K562 (cell line): Measurements from ENCODE around the gene FOXN1. TPM values are rescaled to one million over a fixed set of nuclear protein-coding genes. Genes with fewer than 3 reads are reported as not detected.

Experiments
- ATF7 ChIP-seq: fragments of 450-650 bp; IDR thresholded peaks from 2 replicates; pipeline ENCODE4 v1.7.1; 2014; ENCODE audit warnings: mild to moderate bottlenecking, moderate library complexity
- MCM7 ChIP-seq, 2 experiments: fragments of 450-650 bp; IDR thresholded peaks; 2 replicates each; pipeline ENCODE4 v1.6.1; 2016 to 2018
- MYNN ChIP-seq, 2 experiments: sonication (generic); formaldehyde crosslinking in 1 of 2; IDR thresholded peaks; 2 replicates each; pipeline versions ENCODE4 v1.5.0 to v1.6.1; 2016 to 2020; ENCODE audit warnings: antibody characterized with exemption in 1 of 2, missing genetic modification reagents in 1 of 2
- NEUROD1 ChIP-seq: fragments of 150-350 bp; IDR thresholded peaks from 2 replicates; pipeline ENCODE4 v1.6.1; 2014; ENCODE audit warnings: borderline replicate concordance, low read length, low read depth; ENCODE audit not compliant: partially characterized antibody
- NRF1 ChIP-seq, 2 experiments: fragments of 450-650 bp; IDR thresholded peaks in 1 of 2; conservative IDR thresholded peaks in 1 of 2; 2 replicates each; pipeline ENCODE4 v1.6.1; 2014; ENCODE audit warnings: mild to moderate bottlenecking in 2 of 2
- PML ChIP-seq: IDR thresholded peaks from 2 replicates; pipeline ENCODE4 v1.6.1; 2012; ENCODE audit warnings: low read length, inconsistent platforms
- POLR2H ChIP-seq: IDR thresholded peaks from 2 replicates; pipeline ENCODE4 v1.6.1; 2016; ENCODE audit warnings: missing genetic modification characterization, low read depth, mild to moderate bottlenecking, control low read depth, missing compliant biosample characterization, moderate library complexity
- RB1 ChIP-seq: fragments of 450-650 bp; IDR thresholded peaks from 2 replicates; pipeline ENCODE4 v1.6.1; 2017; ENCODE audit warnings: low read depth, mild to moderate bottlenecking
- RBFOX2 ChIP-seq: fragments of 200-400 bp; formaldehyde crosslinking; IDR thresholded peaks from 2 replicates; pipeline ENCODE4 v1.6.1; 2017; ENCODE audit warnings: low read depth, mild to moderate bottlenecking, low read length, moderate library complexity
- RBM39 ChIP-seq: fragments of 200-400 bp; formaldehyde crosslinking; optimal IDR thresholded peaks from 2 replicates; pipeline ENCODE3; 2018; ENCODE audit warnings: low read depth, low read length
- RCOR1 ChIP-seq, 2 experiments: IDR thresholded peaks; 2 replicates each; pipeline ENCODE4 v1.6.1; 2012; ENCODE audit warnings: low read depth in 2 of 2, low read length in 2 of 2, borderline replicate concordance in 1 of 2, improper control_type of control experiment in 1 of 2
- RHOXF2B ChIP-seq: fragments of 250-450 bp; sonication (Bioruptor Pico); conservative IDR thresholded peaks from 2 replicates; pipeline ENCODE4 v1.5.1; 2021
- SREBF1 ChIP-seq: fragments of 150-350 bp; IDR thresholded peaks from 2 replicates; pipeline ENCODE4 v1.6.1; 2014; ENCODE audit warnings: antibody characterized with exemption, low read depth, low read length, borderline replicate concordance
- SUPT5H ChIP-seq: fragments of 450-650 bp; IDR thresholded peaks from 2 replicates; pipeline ENCODE4 v1.6.1; 2016
- TAF7 ChIP-seq: fragments of 450-650 bp; IDR thresholded peaks from 2 replicates; pipeline ENCODE4 v1.6.1; 2016; ENCODE audit warnings: missing genetic modification characterization, missing compliant biosample characterization
- USF2 ChIP-seq: sonication (generic); formaldehyde crosslinking; IDR thresholded peaks from 2 replicates; pipeline ENCODE4 v1.5.0; 2020; ENCODE audit warnings: missing genetic modification reagents
- YY1 ChIP-seq, 3 experiments: IDR thresholded peaks; 2 replicates each; pipeline ENCODE4 v1.6.1; 2011; ENCODE audit warnings: low read length in 2 of 3, mild to moderate bottlenecking in 2 of 3, moderate library complexity in 2 of 3, borderline replicate concordance in 1 of 3, control low read depth in 1 of 3, low read depth in 1 of 3; ENCODE audit not compliant: insufficient read depth in 3 of 3, insufficient replicate concordance in 2 of 3, control insufficient read depth in 1 of 3, insufficient read length in 1 of 3; ENCODE audit errors: extremely low read depth in 1 of 3
- ZNF134 ChIP-seq: fragments of 250-450 bp; sonication (Bioruptor Pico); conservative IDR thresholded peaks from 2 replicates; pipeline ENCODE4 v1.4.0; 2020
- polyA plus RNA-seq, 8 experiments: library from polyadenylated mRNA; depleted of rRNA in 4 of 8; stranded (reverse) in 5 of 8; unstranded in 3 of 8; fragments of >200 nt; fragmentation: Nextera tagmentation in 2 of 8; fragmentation: Illumina TruSeq in 1 of 8; extraction: Ambion mirVana in 2 of 8; extraction: Trizol in 1 of 8; gene quantifications; 2 replicates each; pipeline versions ENCODE4 v1.2.1 to v1.2.3, GENCODE V29; 2011 to 2014; ENCODE audit warnings: inconsistent platforms in 1 of 8, missing spikeins in 1 of 8
- total RNA-seq, 7 experiments: library from RNA; depleted of rRNA in 6 of 7; stranded (reverse); fragments of >200 nt in 6 of 7; fragmentation: Illumina TruSeq in 2 of 7; extraction: Trizol in 2 of 7; gene quantifications; 2 replicates each; pipeline versions ENCODE4 v1.2.1 to v1.2.3, GENCODE V29; 2011 to 2021; ENCODE audit warnings: low replicate concordance in 1 of 7
- TF ChIP-seq, protein P1 (sequence below): sonication (generic); formaldehyde crosslinking; IDR thresholded peaks from 2 replicates; pipeline ENCODE4 v1.8.0; 2022; ENCODE audit warnings: missing genetic modification reagents, mild to moderate bottlenecking, moderate library complexity, borderline replicate concordance
- TF ChIP-seq, protein P2 (sequence below): fragments of 450-650 bp; IDR thresholded peaks from 2 replicates; pipeline ENCODE4 v1.7.1; 2018; ENCODE audit warnings: mild to moderate bottlenecking, low read depth; ENCODE audit not compliant: partially characterized antibody

The FOXN1 gene
- total and polyA plus RNA-seq, 9 of the 15 experiments (the other 6 are each of a cell fraction or from before 2014, with no cell fraction given) = not detected

DNA sequence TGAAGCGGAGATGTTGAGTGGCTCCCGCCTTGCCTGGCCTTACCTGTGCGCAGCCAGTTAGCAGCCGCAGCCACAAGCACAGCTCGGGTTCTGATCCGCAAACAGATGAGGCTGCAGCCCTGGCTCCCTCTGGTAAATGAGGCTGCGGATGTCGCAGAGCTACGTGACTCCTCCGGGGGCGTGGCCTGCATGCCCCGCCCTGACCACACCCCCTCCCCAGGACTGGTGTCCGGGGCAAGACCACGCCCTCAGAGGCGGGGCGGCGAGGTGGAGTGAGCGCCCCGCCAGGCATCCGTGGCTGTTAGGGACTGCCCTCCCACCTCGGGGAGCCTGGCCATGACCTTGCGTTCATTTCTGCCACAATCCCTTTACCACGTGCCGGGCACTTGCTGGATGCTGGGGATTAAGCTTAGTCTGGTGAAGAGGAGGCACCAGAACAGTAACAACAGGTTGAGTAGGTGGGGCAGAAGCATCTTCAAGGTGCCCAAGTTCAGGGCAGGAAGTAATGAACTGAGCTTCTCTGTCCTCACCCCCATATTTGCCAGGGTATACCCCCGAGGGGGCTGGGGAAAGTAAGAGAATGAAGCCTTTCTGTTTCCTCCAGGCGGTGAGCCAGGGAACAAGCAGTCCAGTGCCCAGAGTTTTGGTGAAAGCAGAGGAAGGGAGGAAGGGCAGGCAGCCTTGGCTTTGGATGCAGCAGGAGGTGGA is 70.8 kb downstream of the FOXN1 start, which contains the start of gene ALDOC (continued):
- TF ChIP-seq, protein P1, sequence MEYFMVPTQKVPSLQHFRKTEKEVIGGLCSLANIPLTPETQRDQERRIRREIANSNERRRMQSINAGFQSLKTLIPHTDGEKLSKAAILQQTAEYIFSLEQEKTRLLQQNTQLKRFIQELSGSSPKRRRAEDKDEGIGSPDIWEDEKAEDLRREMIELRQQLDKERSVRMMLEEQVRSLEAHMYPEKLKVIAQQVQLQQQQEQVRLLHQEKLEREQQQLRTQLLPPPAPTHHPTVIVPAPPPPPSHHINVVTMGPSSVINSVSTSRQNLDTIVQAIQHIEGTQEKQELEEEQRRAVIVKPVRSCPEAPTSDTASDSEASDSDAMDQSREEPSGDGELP (CRISPR knock-in tag) = peak; percentile 50; the same call in 1 of the 2 replicates
- TF ChIP-seq RHOXF2B (CRISPR knock-in tag) = no peak
- peak; percentile 85; the same call in 1 of the 2 replicates for TF ChIP-seq SREBF1
- TF ChIP-seq NRF1 (conservative IDR thresholded peaks at IDR 0.05 in 1 of 2, IDR thresholded peaks at IDR 0.05 in 1 of 2) = peak; percentile 79 to 84
- no peak for TF ChIP-seq NEUROD1
- no peak for TF ChIP-seq MCM7 (IDR thresholded peaks at IDR 0.05)
- peak; percentile 91 for TF ChIP-seq POLR2H
- TF ChIP-seq USF2 (CRISPR knock-in tag) = peak; percentile 81
- TF ChIP-seq SUPT5H = peak; percentile 96
- peak; percentile 74; the same call in 1 of the 2 replicates for TF ChIP-seq RB1
- peak; percentile 81 for TF ChIP-seq TAF7
- TF ChIP-seq YY1 (IDR thresholded peaks at IDR 0.05; ENCODE audit: borderline replicate concordance in 1 of 3, control insufficient read depth in 1 of 3, extremely low read depth in 1 of 3, insufficient read depth in 3 of 3, insufficient read length in 1 of 3, insufficient replicate concordance in 2 of 3, low read depth in 1 of 3, low read length in 2 of 3) = peak in 2 of 3 experiments; percentile 26 to 43
- TF ChIP-seq MYNN (IDR thresholded peaks at IDR 0.05) = peak; percentile 87
- no peak for TF ChIP-seq MYNN (CRISPR knock-in tag; IDR thresholded peaks at IDR 0.05)
- peak; percentile 80 for TF ChIP-seq ATF7
- TF ChIP-seq PML = peak; percentile 51; the same call in 1 of the 2 replicates
- TF ChIP-seq, protein P2, sequence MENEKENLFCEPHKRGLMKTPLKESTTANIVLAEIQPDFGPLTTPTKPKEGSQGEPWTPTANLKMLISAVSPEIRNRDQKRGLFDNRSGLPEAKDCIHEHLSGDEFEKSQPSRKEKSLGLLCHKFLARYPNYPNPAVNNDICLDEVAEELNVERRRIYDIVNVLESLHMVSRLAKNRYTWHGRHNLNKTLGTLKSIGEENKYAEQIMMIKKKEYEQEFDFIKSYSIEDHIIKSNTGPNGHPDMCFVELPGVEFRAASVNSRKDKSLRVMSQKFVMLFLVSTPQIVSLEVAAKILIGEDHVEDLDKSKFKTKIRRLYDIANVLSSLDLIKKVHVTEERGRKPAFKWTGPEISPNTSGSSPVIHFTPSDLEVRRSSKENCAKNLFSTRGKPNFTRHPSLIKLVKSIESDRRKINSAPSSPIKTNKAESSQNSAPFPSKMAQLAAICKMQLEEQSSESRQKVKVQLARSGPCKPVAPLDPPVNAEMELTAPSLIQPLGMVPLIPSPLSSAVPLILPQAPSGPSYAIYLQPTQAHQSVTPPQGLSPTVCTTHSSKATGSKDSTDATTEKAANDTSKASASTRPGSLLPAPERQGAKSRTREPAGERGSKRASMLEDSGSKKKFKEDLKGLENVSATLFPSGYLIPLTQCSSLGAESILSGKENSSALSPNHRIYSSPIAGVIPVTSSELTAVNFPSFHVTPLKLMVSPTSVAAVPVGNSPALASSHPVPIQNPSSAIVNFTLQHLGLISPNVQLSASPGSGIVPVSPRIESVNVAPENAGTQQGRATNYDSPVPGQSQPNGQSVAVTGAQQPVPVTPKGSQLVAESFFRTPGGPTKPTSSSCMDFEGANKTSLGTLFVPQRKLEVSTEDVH = peak; percentile 33
- TF ChIP-seq RCOR1 (IDR thresholded peaks at IDR 0.05; ENCODE audit: borderline replicate concordance in 1 of 2, low read depth in 2 of 2, low read length in 2 of 2) = no peak; a peak in 1 of 4 replicates
- TF ChIP-seq RBM39 = no peak
- TF ChIP-seq RBFOX2 = peak; percentile 88
- TF ChIP-seq ZNF134 = 0 out of 2 replicates have a peak, but pooled peaks have one; percentile 18
